Parathyroid adenoma (tissue), 2 donors: ENCODE data around the gene TMEM63A.

ENCODE experiments used
- H2AFZ ChIP-seq: fragments of 300-600 bp; sonication (generic); one replicate; pipeline ENCODE4 v1.7.0; 2017; ENCODE audit warnings: antibody characterized with exemption, mild to moderate bottlenecking
- H3K27ac ChIP-seq: fragments of 300-600 bp; sonication (generic); one replicate; pipeline ENCODE4 v1.7.0; 2017
- H3K27me3 ChIP-seq: fragments of 300-600 bp; sonication (generic); one replicate; pipeline ENCODE4 v1.7.0; 2017; ENCODE audit warnings: low read length; ENCODE audit not compliant: control insufficient read depth, insufficient read depth
- H3K36me3 ChIP-seq: fragments of 300-600 bp; sonication (generic); one replicate; pipeline ENCODE4 v1.7.0; 2017; ENCODE audit warnings: low read length; ENCODE audit not compliant: control insufficient read depth, insufficient read depth
- H3K4me1 ChIP-seq: fragments of 300-600 bp; sonication (generic); one replicate; pipeline ENCODE4 v1.7.0; 2017; ENCODE audit warnings: control low read depth
- H3K4me2 ChIP-seq: fragments of 300-600 bp; sonication (generic); one replicate; pipeline ENCODE4 v1.7.0; 2017; ENCODE audit warnings: low read length
- H3K4me3 ChIP-seq: fragments of 300-600 bp; sonication (generic); one replicate; pipeline ENCODE4 v1.7.0; 2017; ENCODE audit warnings: low read depth, low read length
- H3K79me2 ChIP-seq: fragments of 300-600 bp; sonication (generic); one replicate; pipeline ENCODE4 v1.7.0; 2017; ENCODE audit warnings: control low read depth
- H3K9ac ChIP-seq: fragments of 300-600 bp; sonication (generic); one replicate; pipeline ENCODE4 v1.7.0; 2017; ENCODE audit warnings: mild to moderate bottlenecking
- H3K9me3 ChIP-seq: fragments of 300-600 bp; sonication (generic); one replicate; pipeline ENCODE4 v1.7.0; 2017; ENCODE audit warnings: low read length; ENCODE audit not compliant: control insufficient read depth
- CTCF ChIP-seq: fragments of 300-600 bp; sonication (generic); IDR thresholded peaks from one replicate; pipeline ENCODE4 v1.7.0; 2017; ENCODE audit warnings: antibody characterized with exemption, mild to moderate bottlenecking
- donor health status: primary hyperparathyroidism.

Gene TMEM63A

GRCh38 chr1:225848030-225848955 lies 33.9 kb downstream of the TMEM63A start:
- H3K9ac ChIP-seq: no peak overlapping the region
- H3K79me2 ChIP-seq: no peaks in the 10 kb centered on the region
- TF ChIP-seq CTCF: no peak
- H3K27ac ChIP-seq: no peak overlapping the region
- no peak overlapping the region for H3K4me3 ChIP-seq
- no peaks in the 10 kb centered on the region for H3K27me3 ChIP-seq
- H2AFZ ChIP-seq: no peak overlapping the region
- H3K4me1 ChIP-seq: no peaks in the 10 kb centered on the region
- no peaks in the 10 kb centered on the region for H3K36me3 ChIP-seq
- no peak overlapping the region for H3K4me2 ChIP-seq
- no peaks in the 10 kb centered on the region for H3K9me3 ChIP-seq

- no peak overlapping the region for H3K4me2 ChIP-seq
- H3K4me3 ChIP-seq: no peak overlapping the region
- no peaks in the 10 kb centered on the region for H3K27me3 ChIP-seq
- H3K79me2 ChIP-seq: no peaks in the 10 kb centered on the region
- no peak overlapping the region for H2AFZ ChIP-seq
- H3K27ac ChIP-seq: no peak overlapping the region
- H3K9ac ChIP-seq: no peak overlapping the region
- no peaks in the 10 kb centered on the region for H3K9me3 ChIP-seq
- H3K4me1 ChIP-seq: no peaks in the 10 kb centered on the region
- H3K36me3 ChIP-seq: no peaks in the 10 kb centered on the region
- TF ChIP-seq CTCF: no peak
These were observed 34.6 kb downstream of the TMEM63A start for GRCh38 chr1:225847610-225848009.

GRCh38 chr1:225846331-225847310 lies 35.6 kb downstream of the TMEM63A start:
- H3K36me3 ChIP-seq: no peaks in the 10 kb centered on the region
- no peak overlapping the region for H2AFZ ChIP-seq
- no peak overlapping the region for H3K4me3 ChIP-seq
- TF ChIP-seq CTCF: no peak
- no peak overlapping the region for H3K4me2 ChIP-seq
- H3K27me3 ChIP-seq: no peaks in the 10 kb centered on the region
- no peaks in the 10 kb centered on the region for H3K4me1 ChIP-seq
- H3K79me2 ChIP-seq: no peaks in the 10 kb centered on the region
- no peak overlapping the region for H3K27ac ChIP-seq
- H3K9me3 ChIP-seq: no peaks in the 10 kb centered on the region
- no peak overlapping the region for H3K9ac ChIP-seq

GRCh38 chr1:225845571-225846259 lies 36.5 kb downstream of the TMEM63A start:
- no peaks in the 10 kb centered on the region for H3K36me3 ChIP-seq
- H3K4me1 ChIP-seq: no peaks in the 10 kb centered on the region
- no peaks in the 10 kb centered on the region for H3K79me2 ChIP-seq
- no peak overlapping the region for H3K4me3 ChIP-seq
- H3K4me2 ChIP-seq: no peak overlapping the region
- H3K27ac ChIP-seq: no peak overlapping the region
- no peak overlapping the region for H3K9ac ChIP-seq
- no peaks in the 10 kb centered on the region for H3K27me3 ChIP-seq
- peak; percentile 52 for TF ChIP-seq CTCF
- no peaks in the 10 kb centered on the region for H3K9me3 ChIP-seq
- H2AFZ ChIP-seq: no peak overlapping the region
